ENCODE results near the gene SAMM50. TPM values are rescaled to one million over a fixed set of nuclear protein-coding genes. Genes with fewer than 3 reads are reported as not detected.

The SAMM50 gene
- total RNA-seq, 4 donors from 2014 or later, result 67.4 to 104 (median 72.0) TPM

DNA sequence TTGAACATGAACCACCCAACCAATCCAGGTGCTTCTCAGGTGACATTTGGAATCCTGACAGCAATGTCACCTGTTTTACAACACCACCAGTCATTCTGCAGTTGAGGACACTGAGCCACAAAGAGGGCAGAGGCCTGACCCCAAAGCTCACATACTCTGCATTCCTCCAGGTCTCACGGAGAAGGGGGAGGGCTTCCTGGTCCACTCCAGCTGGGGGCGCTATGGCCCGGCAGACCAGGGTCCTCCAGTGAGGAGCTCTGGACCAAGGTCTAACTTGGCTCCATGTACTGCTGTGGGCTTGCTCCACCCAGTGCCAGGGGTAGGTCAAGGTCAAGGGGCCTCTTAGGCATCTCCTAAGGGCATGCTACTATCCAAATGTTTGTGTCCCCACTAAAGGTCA is 33.1 kb upstream of the SAMM50 start:
- in situ Hi-C loops (cut with MboI; ENCODE audit: low sequenced_read_pairs in 4 of 4), result no loop called here
- H3K4me1 ChIP-seq, result peaks cover 7 to 24% of the 10 kb centered on the region in 2 donors
- ATAC-seq, result no peak
- no peaks in the 10 kb centered on the region for H3K9me3 ChIP-seq
- TF ChIP-seq, protein P1, sequence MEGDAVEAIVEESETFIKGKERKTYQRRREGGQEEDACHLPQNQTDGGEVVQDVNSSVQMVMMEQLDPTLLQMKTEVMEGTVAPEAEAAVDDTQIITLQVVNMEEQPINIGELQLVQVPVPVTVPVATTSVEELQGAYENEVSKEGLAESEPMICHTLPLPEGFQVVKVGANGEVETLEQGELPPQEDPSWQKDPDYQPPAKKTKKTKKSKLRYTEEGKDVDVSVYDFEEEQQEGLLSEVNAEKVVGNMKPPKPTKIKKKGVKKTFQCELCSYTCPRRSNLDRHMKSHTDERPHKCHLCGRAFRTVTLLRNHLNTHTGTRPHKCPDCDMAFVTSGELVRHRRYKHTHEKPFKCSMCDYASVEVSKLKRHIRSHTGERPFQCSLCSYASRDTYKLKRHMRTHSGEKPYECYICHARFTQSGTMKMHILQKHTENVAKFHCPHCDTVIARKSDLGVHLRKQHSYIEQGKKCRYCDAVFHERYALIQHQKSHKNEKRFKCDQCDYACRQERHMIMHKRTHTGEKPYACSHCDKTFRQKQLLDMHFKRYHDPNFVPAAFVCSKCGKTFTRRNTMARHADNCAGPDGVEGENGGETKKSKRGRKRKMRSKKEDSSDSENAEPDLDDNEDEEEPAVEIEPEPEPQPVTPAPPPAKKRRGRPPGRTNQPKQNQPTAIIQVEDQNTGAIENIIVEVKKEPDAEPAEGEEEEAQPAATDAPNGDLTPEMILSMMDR (IDR thresholded peaks at IDR 0.05 in 4 of 5, conservative IDR thresholded peaks at IDR 0.05 in 1 of 5), result peak in 1 of 5 experiments; percentile 15
- TF ChIP-seq POLR2A (IDR thresholded peaks at IDR 0.05), result no peak
- no peak for DNase-seq
- no peak overlapping the region for H3K27ac ChIP-seq
- H3K27me3 ChIP-seq, result peaks cover 0 to 9% (median 4%) of the 10 kb centered on the region in 3 donors
- no peaks in the 10 kb centered on the region for H3K36me3 ChIP-seq
- H3K4me3 ChIP-seq, result no peak overlapping the region
- intact Hi-C loops (cut with DNase I; ENCODE audit: low total_unique reads), result loop anchor here (5.0 kb wide), 1 partner anchor 95 kb away; no protein-coding TSS in a partner anchor

DNA sequence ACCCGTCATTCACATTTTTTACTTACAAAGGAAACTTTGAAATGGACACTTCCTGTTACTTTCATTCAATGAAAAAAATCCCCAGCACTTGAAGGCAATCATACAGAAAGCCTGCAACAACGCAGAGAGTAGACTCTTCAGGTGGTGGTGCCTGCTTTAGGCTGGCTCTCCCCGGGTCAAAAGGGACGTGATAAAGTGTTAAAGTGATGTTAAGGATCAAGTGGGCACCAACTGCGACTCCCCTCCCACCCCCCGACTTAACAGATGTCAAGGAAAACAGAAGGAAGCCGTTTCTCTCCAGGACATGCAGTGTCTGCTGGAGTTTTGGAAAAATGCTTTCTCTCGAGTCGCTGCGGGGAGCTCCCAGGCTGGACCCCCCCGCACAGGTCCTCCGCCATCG is 32.1 kb upstream of the SAMM50 start:
- in situ Hi-C loops (cut with MboI; ENCODE audit: low sequenced_read_pairs in 4 of 4), result no loop called here
- peaks cover 0 to 9% (median 0%) of the 10 kb centered on the region in 3 donors for H3K27me3 ChIP-seq
- ATAC-seq, result no peak

DNA sequence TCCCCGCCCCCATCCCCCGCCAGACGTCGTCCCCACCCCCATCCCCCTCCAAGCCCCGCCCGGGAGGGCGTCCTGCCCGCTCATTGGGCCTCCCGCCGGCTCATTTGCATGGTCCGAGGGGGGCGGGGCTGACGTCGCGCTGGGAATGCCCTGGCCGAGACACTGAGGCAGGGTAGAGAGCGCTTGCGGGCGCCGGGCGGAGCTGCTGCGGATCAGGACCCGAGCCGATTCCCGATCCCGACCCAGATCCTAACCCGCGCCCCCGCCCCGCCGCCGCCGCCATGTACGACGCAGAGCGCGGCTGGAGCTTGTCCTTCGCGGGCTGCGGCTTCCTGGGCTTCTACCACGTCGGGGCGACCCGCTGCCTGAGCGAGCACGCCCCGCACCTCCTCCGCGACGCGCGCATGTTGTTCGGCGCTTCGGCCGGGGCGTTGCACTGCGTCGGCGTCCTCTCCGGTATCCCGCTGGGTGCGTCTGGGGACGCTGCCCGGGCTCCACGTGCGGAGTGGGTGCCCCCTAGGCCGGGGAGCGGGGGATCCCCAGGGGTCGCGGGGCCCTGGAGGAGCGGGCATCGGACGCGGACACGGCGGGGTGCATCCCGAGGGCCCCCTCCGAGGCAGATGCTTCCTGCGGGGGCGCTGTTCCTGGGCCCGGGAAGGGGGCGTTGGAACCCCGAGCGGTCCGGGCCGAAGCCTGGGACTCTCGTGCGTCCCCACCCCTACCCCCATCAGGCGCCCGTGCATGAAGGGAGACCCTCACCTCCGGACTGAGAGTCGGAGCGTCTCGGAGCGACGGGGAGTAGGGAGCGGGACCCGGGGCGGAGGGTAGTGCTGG is 31.4 kb upstream of the SAMM50 start, which contains the start of gene PNPLA3:
Gene PNPLA3, plus strand, starts transcription at position 175 of the 834 bp plus-strand sequence. Its CDS starts 107 bp downstream, at position 282.
- H3K27ac ChIP-seq, result peak within 1 kb of the TSS; percentile 57 to 80 (median 65)
- in situ Hi-C loops (cut with MboI; ENCODE audit: low sequenced_read_pairs in 4 of 4), result no loop called here

More for the DNA sequence above, 32.1 kb upstream of the SAMM50 start:
- DNase-seq, result no peak
- Histone ChIP-seq H3K27ac (peak overlapping the region in 1 of 4 donors; percentile 35), H3K9me3 (no peaks in the 10 kb centered on the region), H3K4me3 (peak overlapping the region; percentile 58 to 80 (median 68)), H3K4me1 (peaks cover 7 to 24% of the 10 kb centered on the region in 2 donors), H3K36me3 (no peaks in the 10 kb centered on the region)
- no peak for TF ChIP-seq POLR2A (IDR thresholded peaks at IDR 0.05)
- TF ChIP-seq, protein P1 (IDR thresholded peaks at IDR 0.05 in 4 of 5, conservative IDR thresholded peaks at IDR 0.05 in 1 of 5), result no peak
- intact Hi-C loops (cut with DNase I; ENCODE audit: low total_unique reads), result loop anchor here (5.0 kb wide), 1 partner anchor 96 kb away; no protein-coding TSS in a partner anchor

DNA sequence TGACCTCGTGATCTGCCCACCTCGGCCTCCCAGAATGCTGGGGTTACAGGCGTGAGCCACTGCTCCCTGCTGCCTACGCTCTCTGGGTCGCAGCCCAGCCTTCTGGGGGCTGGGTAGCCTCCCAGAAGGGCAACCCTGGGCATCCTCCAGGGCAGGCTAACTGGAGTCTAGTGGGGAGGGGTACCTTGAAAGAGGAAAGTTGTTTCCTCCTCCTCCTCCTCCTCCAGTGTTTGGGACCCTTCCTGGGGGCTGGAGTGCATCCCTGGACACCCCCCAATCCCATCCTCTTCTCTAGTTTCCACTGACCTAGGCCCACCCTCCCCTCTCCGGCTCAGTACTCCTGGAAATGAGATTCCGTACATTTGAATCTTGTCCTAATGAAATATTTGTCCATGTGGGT is 30.4 kb upstream of the SAMM50 start:
- in situ Hi-C loops (cut with MboI; ENCODE audit: low sequenced_read_pairs in 4 of 4), result no loop called here
- TF ChIP-seq, protein P1 (IDR thresholded peaks at IDR 0.05 in 4 of 5, conservative IDR thresholded peaks at IDR 0.05 in 1 of 5), result no peak
- TF ChIP-seq POLR2A (IDR thresholded peaks at IDR 0.05), result no peak
- H3K27me3 ChIP-seq, result peaks cover 0 to 9% (median 0%) of the 10 kb centered on the region in 3 donors

More for the DNA sequence above, 31.4 kb upstream of the SAMM50 start, which contains the start of gene PNPLA3:
- Histone ChIP-seq H3K36me3 (no peaks in the 10 kb centered on the region), H3K9me3 (no peaks in the 10 kb centered on the region), H3K4me3 (peak within 1 kb of the TSS; percentile 58 to 80 (median 68)), H3K4me1 (peaks cover 7 to 24% of the 10 kb centered on the region in 2 donors), H3K27me3 (peaks cover 0 to 9% (median 0%) of the 10 kb centered on the region in 3 donors)
- intact Hi-C loops (cut with DNase I; ENCODE audit: low total_unique reads), result loop anchor here (2.0 to 5.0 kb wide), 2 partner anchors 31 to 97 kb away; partner anchors contain the start of gene SAMM50
- TF ChIP-seq POLR2A (IDR thresholded peaks at IDR 0.05), result peak; percentile 83 to 87
- TF ChIP-seq, protein P1 (IDR thresholded peaks at IDR 0.05 in 4 of 5, conservative IDR thresholded peaks at IDR 0.05 in 1 of 5), result peak in 2 of 5 experiments; percentile 13 to 35
- DNase-seq, result peak; percentile 86
- peak; percentile 64 to 79 for ATAC-seq

More for the DNA sequence above, 30.4 kb upstream of the SAMM50 start:
- DNase-seq, result no peak
- Histone ChIP-seq H3K4me1 (peaks cover 7 to 24% of the 10 kb centered on the region in 2 donors), H3K27ac (peak overlapping the region in 3 of 4 donors; percentile 47 to 76 (median 59)), H3K9me3 (no peaks in the 10 kb centered on the region), H3K4me3 (peak overlapping the region in 1 of 4 donors; percentile 59), H3K36me3 (no peaks in the 10 kb centered on the region)
- intact Hi-C loops (cut with DNase I; ENCODE audit: low total_unique reads), result loop anchor here (2.0 to 5.0 kb wide), 2 partner anchors 30 to 98 kb away; partner anchors contain the start of gene SAMM50
- no peak for ATAC-seq

All from gastrocnemius medialis (tissue), 4 donors.